A549 treated with RU486 at 1 μM for 4 hours (cell line): ENCODE results near the gene PTPN20. TPM values are rescaled to one million over a fixed set of nuclear protein-coding genes. Genes with fewer than 3 reads are reported as not detected.

ENCODE experiments used
- total RNA-seq: library from RNA; stranded (reverse); fragments of 200-300 nt; extraction: Qiagen RNA extraction; gene quantifications from 5 replicates; pipeline ENCODE4 v1.2.3, GENCODE V29; 2022; ENCODE audit warnings: low read depth

The PTPN20 gene
- 3.1 to 4.3 TPM (median 3.6 TPM) in 5 replicates for total RNA-seq

GRCh38 chr10:46911144-46911876 is at the start of gene PTPN20:
TSS of gene PTPN20 (plus strand) at chr10:46911428. CDS start at chr10:46932500, 21,072 bp downstream.

